Measurements from ENCODE around the gene CACNA1S.

The CACNA1S gene

DNA sequence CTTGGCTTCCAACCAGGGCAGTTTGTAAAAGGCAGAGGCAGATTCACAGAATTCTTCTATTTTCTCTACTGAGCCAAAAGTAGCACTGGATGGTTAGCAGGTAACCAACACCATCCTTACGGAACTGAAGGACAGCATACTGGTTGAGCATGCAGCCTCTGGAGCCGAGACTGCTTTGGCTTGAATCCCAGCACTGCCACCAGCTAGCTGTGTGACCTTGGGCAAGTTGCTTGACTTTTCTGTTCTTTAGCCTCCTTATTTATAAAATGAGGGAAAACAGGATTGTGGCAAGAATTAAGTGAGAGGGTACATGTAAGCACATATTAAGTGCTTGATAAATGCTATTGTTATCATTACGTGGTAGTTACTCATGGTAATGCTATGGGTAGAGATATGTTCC, 19.5 kb downstream of the CACNA1S start:
- DNase-seq, result no peak

GRCh38 chr1:201091256-201091655, 21.0 kb downstream of the CACNA1S start:
- no peak for DNase-seq

- DNase-seq, result no peak
Measured at GRCh38 chr1:201090541-201090940, 21.7 kb downstream of the CACNA1S start.

DNA sequence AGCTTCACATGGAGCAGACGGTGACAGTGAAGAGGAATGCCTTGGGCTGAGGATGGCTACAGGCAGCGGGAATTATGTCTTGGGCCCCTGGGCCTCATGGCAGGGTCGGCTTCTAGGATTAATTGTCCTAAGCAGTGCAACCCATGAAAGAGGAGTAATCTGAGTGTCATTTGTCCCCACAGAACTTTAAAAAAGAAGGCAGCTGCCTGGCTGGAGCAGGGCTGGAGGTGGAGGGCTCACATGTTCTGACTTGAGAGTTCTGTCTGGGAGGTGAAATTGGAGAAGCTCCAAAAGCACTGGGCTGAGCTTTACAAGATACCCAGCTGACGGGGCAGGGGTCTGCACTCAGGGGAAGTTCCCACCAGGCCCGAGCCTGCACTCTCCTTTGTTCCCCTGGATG, 22.6 kb downstream of the CACNA1S start:
- no peak for DNase-seq

DNA sequence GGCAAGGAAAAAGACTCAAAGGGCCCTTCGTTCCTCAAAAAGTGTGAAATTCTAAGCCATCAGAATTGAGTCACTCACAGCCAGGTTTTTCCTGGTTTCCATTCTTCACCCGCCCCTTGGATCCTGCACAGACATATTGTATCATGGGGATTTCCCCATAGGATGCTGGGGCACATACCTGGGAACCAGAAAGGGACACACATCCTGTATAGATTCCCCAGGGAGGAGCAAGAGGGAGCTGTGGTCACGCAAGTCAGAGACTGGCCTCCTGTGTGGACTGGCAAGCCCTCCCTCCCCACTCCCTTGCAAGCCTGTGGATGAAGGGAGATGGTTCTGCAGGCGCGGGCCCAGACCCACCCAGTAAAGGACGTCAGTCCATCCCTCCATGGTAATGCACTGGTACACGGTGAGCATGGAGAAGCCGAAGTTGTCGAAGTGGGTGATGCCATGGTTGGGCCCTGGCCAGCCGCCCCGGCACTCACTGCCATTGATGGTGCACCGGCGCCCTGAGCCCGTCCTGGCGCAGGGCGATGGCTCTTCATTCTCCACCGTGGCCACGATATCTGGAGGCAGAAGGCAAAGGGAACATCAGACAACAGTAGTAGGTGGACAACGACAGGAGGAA, 23.2 kb downstream of the CACNA1S start:
- no peak for DNase-seq

DNA sequence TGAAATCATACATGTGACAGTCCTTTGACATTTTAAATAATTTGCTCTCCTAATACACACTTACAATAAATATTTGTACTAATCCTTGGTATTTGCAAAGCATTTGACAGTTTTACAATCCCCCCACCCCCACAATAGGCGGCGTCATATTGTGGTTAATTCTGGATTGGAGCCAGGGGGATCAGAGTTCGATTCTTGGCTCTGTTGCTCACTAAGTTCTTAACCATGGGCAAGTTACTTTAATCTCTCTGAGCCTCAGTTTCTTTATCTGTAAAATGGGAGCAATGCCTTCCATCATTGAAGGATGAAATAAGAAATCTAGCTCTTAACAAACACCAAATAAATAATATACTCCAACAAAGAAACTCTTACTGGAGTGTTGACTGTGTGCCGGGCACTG, 23.8 kb downstream of the CACNA1S start:
- DNase-seq, result no peak

GRCh38 chr1:201085902-201086735, 26.1 kb downstream of the CACNA1S start:
- peak; percentile 36 to 58 for DNase-seq

GRCh38 chr1:201084295-201084694, 27.9 kb downstream of the CACNA1S start:
- DNase-seq, result no peak

DNA sequence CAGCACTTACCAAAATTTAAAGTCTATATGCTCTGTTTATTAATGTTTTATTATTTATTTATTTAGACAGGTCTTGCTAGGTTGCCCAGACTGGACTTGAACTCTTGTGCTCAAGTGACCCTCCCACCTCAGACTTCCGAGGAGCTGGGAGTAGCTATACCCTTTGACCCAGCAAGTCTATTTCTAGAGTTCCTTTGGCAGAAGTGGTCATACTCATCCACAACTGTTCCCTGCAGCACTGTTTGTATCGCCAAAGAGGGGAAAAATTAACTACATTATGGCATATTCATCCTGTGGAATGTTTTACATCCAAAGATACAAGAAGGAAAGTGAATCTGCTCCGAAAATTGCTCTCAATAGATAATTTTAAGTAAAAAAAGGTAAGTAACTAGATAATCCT, 28.5 kb downstream of the CACNA1S start:
- no peak for DNase-seq

DNA sequence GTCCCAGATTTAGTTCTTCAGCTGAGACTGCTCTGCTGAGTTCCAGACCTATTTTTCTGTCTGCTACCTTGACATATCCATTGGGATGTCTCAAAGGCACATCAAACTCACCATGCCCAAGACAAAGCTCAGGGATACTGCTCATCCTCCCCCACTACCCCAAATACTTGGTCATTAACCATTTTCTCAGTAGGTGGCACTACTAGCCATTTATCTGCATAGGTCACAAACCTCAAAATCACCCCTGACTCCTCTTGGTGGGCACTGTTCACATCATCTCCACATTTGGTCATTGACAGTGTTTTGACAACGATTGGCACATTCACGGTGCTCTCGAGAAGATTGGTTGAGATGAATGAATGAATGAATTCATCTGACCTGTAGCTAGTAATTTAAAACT, 32.1 kb downstream of the CACNA1S start:
- no peak for DNase-seq

DNA sequence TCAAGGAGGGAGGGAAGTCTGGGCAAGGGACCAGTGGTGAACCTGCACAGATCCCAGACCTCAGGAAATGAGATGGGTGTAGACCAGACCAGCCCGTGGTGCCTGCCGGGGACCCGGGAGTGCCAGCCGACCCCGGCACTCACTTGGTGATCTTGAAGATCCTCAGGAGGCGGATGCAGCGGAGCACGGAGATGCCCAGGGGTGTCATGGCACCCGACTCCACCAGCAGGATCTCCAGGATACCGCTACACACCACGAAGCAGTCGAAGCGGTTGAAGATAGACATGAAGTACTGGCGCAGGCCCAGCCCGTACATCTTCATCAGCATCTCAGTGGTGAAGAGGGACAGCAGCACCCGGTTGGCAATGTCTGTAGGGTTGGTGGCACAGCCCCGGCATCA, 34.5 kb downstream of the CACNA1S start:
- DNase-seq, result no peak

GRCh38 chr1:201077116-201077515, 35.1 kb downstream of the CACNA1S start:
- no peak for DNase-seq

GRCh38 chr1:201076092-201076491, 36.1 kb downstream of the CACNA1S start:
- no peak for DNase-seq

- no peak for DNase-seq
Measured at GRCh38 chr1:201074018-201074417, 38.2 kb downstream of the CACNA1S start.

DNA sequence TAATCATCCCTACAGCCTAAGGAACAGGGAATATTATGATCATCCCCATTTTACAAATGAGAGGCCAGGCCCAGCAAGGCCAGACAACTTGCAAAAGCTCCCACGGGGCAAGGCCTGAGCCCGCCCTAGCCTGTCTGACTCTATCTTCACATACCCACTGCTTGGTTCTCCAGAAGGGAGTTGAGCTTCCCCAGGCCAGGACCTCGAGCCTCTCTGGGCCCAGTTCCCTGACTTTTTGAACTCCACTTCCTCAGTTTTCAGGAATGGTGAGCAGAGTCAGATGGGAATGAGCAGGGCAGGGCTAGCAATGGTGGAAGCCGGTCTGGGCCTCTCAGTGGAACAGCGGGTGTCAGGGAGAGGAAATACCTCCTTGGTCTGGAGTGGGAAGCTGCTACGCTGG, 39.3 kb downstream of the CACNA1S start:
- no peak for DNase-seq

DNA sequence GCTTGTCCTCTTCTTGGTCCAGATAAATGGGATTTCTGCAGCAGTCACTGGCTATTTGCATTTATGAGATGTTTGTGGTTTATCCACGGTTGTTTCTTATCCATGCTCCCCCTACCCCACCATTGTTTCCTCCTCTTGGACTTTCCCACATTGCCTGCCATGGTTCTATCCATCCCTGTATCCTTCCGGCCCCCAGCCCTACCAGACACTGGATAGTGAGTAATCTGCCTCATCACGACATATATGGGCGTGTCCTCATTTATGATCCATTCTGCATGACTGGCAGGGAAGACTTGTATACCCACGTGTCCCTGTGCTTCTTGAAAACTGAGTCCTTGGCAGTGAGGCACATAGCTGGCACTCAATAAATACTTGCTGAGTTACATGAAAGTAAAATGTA, 40.1 kb downstream of the CACNA1S start:
- DNase-seq, result no peak

GRCh38 chr1:201069636-201070035, 42.6 kb downstream of the CACNA1S start:
- no peak for DNase-seq

- DNase-seq, result no peak
Measured at GRCh38 chr1:201068976-201069375, 43.2 kb downstream of the CACNA1S start.

DNA sequence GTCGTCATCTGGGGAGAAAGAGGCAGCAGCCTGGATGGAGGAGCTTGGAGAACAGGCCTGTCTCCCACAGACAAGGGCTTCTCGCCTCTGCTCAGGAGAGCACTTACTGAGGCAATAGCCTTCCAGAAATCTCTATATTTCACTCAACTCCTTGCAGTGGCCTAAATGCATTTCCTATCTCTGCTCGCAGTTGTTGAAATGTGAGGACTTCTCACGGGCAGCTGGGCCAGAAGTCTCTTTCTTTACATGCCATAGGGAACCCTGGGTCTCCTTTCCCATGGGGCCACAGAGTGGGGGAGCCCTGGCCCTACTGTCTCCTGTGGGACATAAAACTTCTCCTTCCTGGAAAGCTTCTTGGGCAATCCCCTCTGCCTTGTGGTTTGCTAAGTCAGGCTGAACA, 45.2 kb downstream of the CACNA1S start:
- DNase-seq, result no peak

- no peak for DNase-seq
Measured at GRCh38 chr1:201065686-201066085, 46.5 kb downstream of the CACNA1S start.

DNA sequence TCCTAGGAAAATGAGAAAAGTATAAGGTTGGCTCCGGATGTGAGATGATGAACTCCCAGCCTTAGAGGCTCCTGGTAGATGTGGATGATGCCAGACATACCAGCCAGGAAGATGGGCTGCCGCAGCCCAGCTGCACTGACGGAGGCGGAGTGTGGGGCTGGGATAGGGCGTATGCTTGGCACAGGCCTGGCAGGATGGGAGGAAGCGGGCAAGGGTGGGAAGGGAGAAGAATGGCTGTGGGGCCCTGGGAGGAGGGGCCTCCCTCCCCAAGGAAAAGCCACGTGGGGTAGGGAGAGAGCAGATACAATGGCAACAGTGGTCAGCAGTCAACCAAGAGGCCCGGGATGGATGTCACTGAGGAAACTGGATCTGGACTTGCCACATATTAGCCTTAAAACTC, 47.4 kb downstream of the CACNA1S start:
- no peak for DNase-seq

GRCh38 chr1:201063145-201063544, 49.1 kb downstream of the CACNA1S start:
- no peak for DNase-seq

DNA sequence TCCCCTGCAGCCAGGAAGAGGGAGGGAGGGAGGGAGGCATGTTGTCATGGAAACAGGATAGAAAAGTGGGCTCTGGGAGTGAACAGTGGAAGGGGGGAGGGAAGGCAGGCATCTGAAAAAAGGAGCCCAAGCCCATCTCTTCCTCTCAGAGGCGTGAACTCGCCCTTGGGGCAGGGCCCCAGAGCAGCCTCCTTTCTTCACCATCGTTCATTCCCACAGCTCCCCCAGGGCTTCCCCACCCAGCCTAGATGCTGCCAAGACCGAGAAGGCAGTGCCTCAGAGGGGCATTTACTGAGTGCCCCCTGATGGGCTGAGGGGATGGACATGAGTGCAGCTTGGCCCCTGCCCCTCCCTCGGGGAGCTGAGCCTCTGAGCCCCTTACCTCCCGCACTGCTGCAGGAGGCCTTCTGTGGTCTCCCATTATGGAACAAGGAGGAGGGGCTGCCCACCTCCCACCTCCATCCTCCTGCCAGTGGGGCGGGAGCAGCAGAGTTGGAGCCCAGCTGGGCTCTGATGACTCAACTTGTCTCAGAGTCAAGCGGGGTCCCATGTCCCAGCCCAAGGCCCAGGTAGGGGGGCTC, 49.6 kb downstream of the CACNA1S start:
- DNase-seq, result no peak

GRCh38 chr1:201061886-201062285, 50.3 kb downstream of the CACNA1S start:
- DNase-seq, result no peak
